Measurements from ENCODE around the gene CP. TPM values are rescaled to one million over a fixed set of nuclear protein-coding genes. Genes with fewer than 3 reads are reported as not detected.

Gene CP
- total RNA-seq, 2 experiments from 2014 or later = not detected

- ATAC-seq = no peak
- no peaks in the 10 kb centered on the region for H3K27me3 Mint-ChIP-seq
- ChIA-PET POLR2A (no interaction called here), CTCF (interaction anchor here (1.3 kb wide), 1 partner anchor 143 kb away, joined by 4 read pairs; no protein-coding TSS in a partner anchor)
- no peak overlapping the region for H3K4me3 Mint-ChIP-seq
- H3K4me1 Mint-ChIP-seq (ENCODE audit: low read depth) = no peaks in the 10 kb centered on the region
- no peaks in the 10 kb centered on the region for H3K36me3 Mint-ChIP-seq (ENCODE audit: low read depth)
- TF ChIP-seq CTCF (IDR thresholded peaks at IDR 0.05) = no peak
- intact Hi-C loops (cut with micrococcal nuclease) = no loop called here
- DNase-seq = no peak
- no peak overlapping the region for H3K27ac Mint-ChIP-seq
- no peaks in the 10 kb centered on the region for H3K9me3 Mint-ChIP-seq
Observed at GRCh38 chr3:149263856-149264255, 42.2 kb upstream of the CP start.

GRCh38 chr3:149258714-149259113 is 37.1 kb upstream of the CP start:
- no peak for ATAC-seq

GRCh38 chr3:149258298-149258697 is 36.7 kb upstream of the CP start:
- CTCF ChIA-PET = interaction anchor here (1.2 kb wide), 1 partner anchor 138 kb away, joined by 3 read pairs; no protein-coding TSS in a partner anchor
- H3K4me3 Mint-ChIP-seq = no peak overlapping the region
- intact Hi-C loops (cut with micrococcal nuclease) = no loop called here

More at GRCh38 chr3:149258714-149259113, 37.1 kb upstream of the CP start:
- no peak for DNase-seq
- Mint-ChIP-seq H3K36me3 (ENCODE audit: low read depth) (no peaks in the 10 kb centered on the region), H3K27ac (no peak overlapping the region), H3K9me3 (no peaks in the 10 kb centered on the region), H3K4me3 (no peak overlapping the region), H3K4me1 (ENCODE audit: low read depth) (no peaks in the 10 kb centered on the region), H3K27me3 (peaks cover 5% of the 10 kb centered on the region)
- CTCF ChIA-PET = interaction anchor here (1.2 kb wide), 1 partner anchor 138 kb away, joined by 3 read pairs; no protein-coding TSS in a partner anchor
- no peak for TF ChIP-seq CTCF (IDR thresholded peaks at IDR 0.05)
- intact Hi-C loops (cut with micrococcal nuclease) = no loop called here
- POLR2A ChIA-PET = no interaction called here

GRCh38 chr3:149252272-149252671 is 30.6 kb upstream of the CP start:
- peaks cover 11% of the 10 kb centered on the region for H3K27me3 Mint-ChIP-seq
- intact Hi-C loops (cut with micrococcal nuclease) = no loop called here
- CTCF ChIA-PET = interaction anchor here (0.6 kb wide), 1 partner anchor 23 kb away, joined by 3 read pairs; no protein-coding TSS in a partner anchor

More at GRCh38 chr3:149258298-149258697, 36.7 kb upstream of the CP start:
- Mint-ChIP-seq H3K27me3 (peaks cover 5% of the 10 kb centered on the region), H3K4me1 (ENCODE audit: low read depth) (no peaks in the 10 kb centered on the region), H3K9me3 (no peaks in the 10 kb centered on the region), H3K27ac (no peak overlapping the region), H3K36me3 (ENCODE audit: low read depth) (no peaks in the 10 kb centered on the region)
- no peak for ATAC-seq
- no peak for DNase-seq
- no peak for TF ChIP-seq CTCF (IDR thresholded peaks at IDR 0.05)
- POLR2A ChIA-PET = no interaction called here

More at GRCh38 chr3:149252272-149252671, 30.6 kb upstream of the CP start:
- no peaks in the 10 kb centered on the region for H3K9me3 Mint-ChIP-seq
- H3K4me1 Mint-ChIP-seq (ENCODE audit: low read depth) = peaks cover 14% of the 10 kb centered on the region
- POLR2A ChIA-PET = interaction anchor here (0.6 to 0.9 kb wide), 2 partner anchors 123 to 167 kb away, joined by 3 read pairs; no protein-coding TSS in a partner anchor
- H3K27ac Mint-ChIP-seq = no peak overlapping the region
- DNase-seq (no peak), ATAC-seq (no peak)
- no peak overlapping the region for H3K4me3 Mint-ChIP-seq
- TF ChIP-seq CTCF (IDR thresholded peaks at IDR 0.05) = no peak
- no peaks in the 10 kb centered on the region for H3K36me3 Mint-ChIP-seq (ENCODE audit: low read depth)
